HepG2 (cell line): Measurements from ENCODE around the gene PPIL6. TPM values are rescaled to one million over a fixed set of nuclear protein-coding genes. Genes with fewer than 3 reads are reported as not detected.

Source experiments
- ATAC-seq: fragments of 200-7000 bp; cut with Tn5 transposase; 3 replicates; pipeline ENCODE4 v1.9.1; 2020; ENCODE audit warnings: mild to moderate bottlenecking, moderate library complexity
- BruUV-seq: library from RNA; stranded (reverse); fragments of 400-500 nt; replicated peaks from 2 replicates; lab custom pipeline; 2021; lab: Mats Ljungman, UMichigan
- CTCF ChIA-PET: fragments of 300-600 bp; formaldehyde crosslinking; extraction: SDS; loops from one replicate; lab custom pipeline; 2021; ENCODE audit warnings: low total read pairs, inconsistent platforms, low intra/inter-chr PET ratio; lab: Yijun Ruan, JAX
- POLR2A ChIA-PET: fragments of 350-600 bp; sonication (Branson Sonifier 250); formaldehyde crosslinking; loops from one replicate; lab custom pipeline; 2020; ENCODE audit warnings: antibody characterized with exemption, inconsistent platforms; lab: Yijun Ruan, JAX
- DNase-seq: peaks from one replicate; pipeline ENCODE4 v3.0.0-alpha.2; 2015; ENCODE audit warnings: low spot score
- FAIRE-seq: peaks from 3 replicates; lab custom pipeline; 2011; peaks lifted over from hg19 to GRCh38; lab: Jason Lieb, UNC
- H2AFZ ChIP-seq: one replicate; pipeline ENCODE4 v1.6.1; 2011; ENCODE audit warnings: low read length, inconsistent platforms
- H3K27ac ChIP-seq: fragments of 300-600 bp; 3 replicates; pipeline ENCODE4 v1.8.0; 2011; ENCODE audit warnings: mixed run types, mild to moderate bottlenecking, mixed read lengths, low read length, inconsistent platforms; ENCODE audit not compliant: insufficient read depth; ENCODE audit errors: extremely low read length
- H3K27me3 ChIP-seq, 2 experiments: fragments of 200-600 bp in 1 of 2; 2 replicates in 1 of 2; 3 replicates in 1 of 2; pipeline versions ENCODE4 v1.6.0 to v1.8.0; 2011; ENCODE audit warnings: low read length in 2 of 2, mild to moderate bottlenecking in 2 of 2, moderate library complexity in 2 of 2, inconsistent platforms in 1 of 2; ENCODE audit not compliant: insufficient read depth in 2 of 2, control insufficient read depth in 1 of 2
- H3K36me3 ChIP-seq, 2 experiments: fragments of 200-600 bp in 1 of 2; replicated peaks in 1 of 2; 2 replicates in 1 of 2; 3 replicates in 1 of 2; pipeline versions ENCODE4 v1.5.1 to v1.8.0; 2011; ENCODE audit warnings: low read length in 2 of 2, inconsistent platforms in 1 of 2; ENCODE audit not compliant: insufficient read depth in 2 of 2, control insufficient read depth in 1 of 2
- H3K4me1 ChIP-seq: 2 replicates; pipeline ENCODE4 v1.5.1; 2012; ENCODE audit warnings: low read length, inconsistent platforms; ENCODE audit not compliant: insufficient read depth
- H3K4me2 ChIP-seq: 2 replicates; pipeline ENCODE4 v1.6.0; 2011; ENCODE audit warnings: low read depth, low read length, inconsistent platforms
- H3K4me3 ChIP-seq, 3 experiments: fragments of 200-600 bp in 1 of 3; sonication (generic), shearing (Covaris generic) in 1 of 3; replicated peaks in 1 of 3; 2 replicates each; pipeline ENCODE4 v1.5.1; 2011 to 2016; ENCODE audit warnings: low read length in 3 of 3, inconsistent platforms in 2 of 3, low read depth in 2 of 3, mild to moderate bottlenecking in 2 of 3, control low read depth in 1 of 3, mixed read lengths in 1 of 3; ENCODE audit not compliant: insufficient read depth in 1 of 3
- H3K79me2 ChIP-seq: one replicate; pipeline ENCODE4 v1.6.1; 2011; ENCODE audit warnings: low read length, inconsistent platforms; ENCODE audit not compliant: insufficient read depth
- H3K9ac ChIP-seq: 2 replicates; pipeline ENCODE4 v1.6.0; 2011; ENCODE audit warnings: mild to moderate bottlenecking, low read depth, low read length, inconsistent platforms; ENCODE audit not compliant: insufficient read depth
- H3K9me3 ChIP-seq: 2 replicates; pipeline ENCODE4 v1.5.1; 2012; ENCODE audit warnings: mild to moderate bottlenecking, low read length
- H4K20me1 ChIP-seq: 2 replicates; pipeline ENCODE4 v1.6.0; 2011; ENCODE audit warnings: inconsistent platforms, mild to moderate bottlenecking, low read length, moderate library complexity; ENCODE audit not compliant: insufficient read depth
- BCLAF1 ChIP-seq: fragments of 450-650 bp; IDR thresholded peaks from 2 replicates; pipeline ENCODE4 v1.6.1; 2017; ENCODE audit warnings: mild to moderate bottlenecking
- RNF2 ChIP-seq: fragments of 450-650 bp; conservative IDR thresholded peaks from 2 replicates; pipeline ENCODE4 v1.6.1; 2016; ENCODE audit warnings: low read depth
- ZNF616 ChIP-seq: sonication (generic); formaldehyde crosslinking; IDR thresholded peaks from 2 replicates; pipeline ENCODE4 v1.5.0; 2020; ENCODE audit warnings: low read depth, mild to moderate bottlenecking, missing genetic modification reagents
- ZNF687 ChIP-seq: sonication (generic); formaldehyde crosslinking; IDR thresholded peaks from 2 replicates; pipeline ENCODE4 v1.5.1; 2020; ENCODE audit warnings: mild to moderate bottlenecking, missing genetic modification reagents, moderate library complexity
- WGBS: methylation state at CpG from one replicate; pipeline ENCODE4 v1.1.6; 2017; ENCODE audit warnings: low lambda C conversion rate; 5-methylcytosine and 5-hydroxymethylcytosine counted together
- in situ Hi-C: cut with HindIII; loops from 2 replicates; pipeline ENCODE4 v1.10.0; 2017; ENCODE audit warnings: low pct_unique_long_range_greater_than_20kb; ENCODE audit not compliant: extremely low pct_ligation_motif_present
- intact Hi-C: fragments of 100-400 bp; cut with micrococcal nuclease; formaldehyde crosslinking; loops from one replicate; pipeline ENCODE4 v1.10.0; 2022; ENCODE audit not compliant: unreplicated experiment
- polyA plus RNA-seq, 8 experiments: library from polyadenylated mRNA; depleted of rRNA in 3 of 8; stranded (reverse) in 7 of 8; unstranded in 1 of 8; fragments of >200 nt; fragmentation: Illumina TruSeq in 4 of 8; extraction: Trizol in 4 of 8; gene quantifications; 2 replicates each; pipeline versions ENCODE4 v1.2.1 to v1.2.3, GENCODE V29; 2011 to 2016; ENCODE audit warnings: low read depth in 4 of 8, missing spikeins in 1 of 8, mixed read lengths in 1 of 8; ENCODE audit not compliant: insufficient read depth in 1 of 8
- total RNA-seq, 5 experiments: library from RNA; depleted of rRNA; stranded (reverse); fragments of >200 nt; fragmentation: Illumina TruSeq; extraction: Trizol; gene quantifications; 2 replicates each; pipeline ENCODE4 v1.2.3, GENCODE V29; 2016; ENCODE audit warnings: low read depth in 1 of 5

The PPIL6 gene
- total and polyA plus RNA-seq, 2 of the 13 experiments (the other 11 are each of a cell fraction or from before 2014, with no cell fraction given), result 0.22 to 0.46 TPM

GRCh38 chr6:109443425-109443950 lies 3.1 kb upstream of the PPIL6 start:
- no peak overlapping the region for H3K4me2 ChIP-seq
- peaks cover 2 to 10% of the 10 kb centered on the region in 2 experiments; a peak in 3 of 5 replicates for H3K36me3 ChIP-seq
- CTCF ChIA-PET, result no interaction called here
- BruUV-seq, result no TSS peak
- intact Hi-C loops (no loop called here), in situ Hi-C loops (loop anchor here (5.0 kb wide), 1 partner anchor 61 kb away; the partner anchor contains the start of gene CD164)
- H3K27me3 ChIP-seq, result no peaks in the 10 kb centered on the region; a peak in 1 of 5 replicates
- H2AFZ ChIP-seq, result no peak overlapping the region
- WGBS, result 97% methylated on average over 9 of the region's 10 CpGs
- FAIRE-seq, result no peak
- no peak for ATAC-seq
- no peak for DNase-seq
- peaks cover 25% of the 10 kb centered on the region for H3K4me1 ChIP-seq
- no peak overlapping the region for H3K4me3 ChIP-seq
- H3K9ac ChIP-seq, result no peak overlapping the region
- no peaks in the 10 kb centered on the region for H3K9me3 ChIP-seq
- H3K79me2 ChIP-seq, result peaks cover 9% of the 10 kb centered on the region
- POLR2A ChIA-PET, result interaction anchor here (1.2 to 1.4 kb wide), 2 partner anchors 13 to 61 kb away, joined by 3 to 5 read pairs; partner anchors contain the start of gene CD164
- TF ChIP-seq RNF2 (no peak), BCLAF1 (no peak), ZNF687 (CRISPR knock-in tag) (no peak), ZNF616 (CRISPR knock-in tag) (no peak)
- no peak overlapping the region for H3K27ac ChIP-seq
- no peaks in the 10 kb centered on the region for H4K20me1 ChIP-seq
